Measurements from ENCODE around the gene TMEM139. TPM values are rescaled to one million over a fixed set of nuclear protein-coding genes. Genes with fewer than 3 reads are reported as not detected.
"Not testable (repeated sequence)": the region's sequence is repeated elsewhere in the genome, so short reads cannot be mapped to it uniquely, and the experiment has no call there.

TMEM139 gene
- total RNA-seq, 2 donors from 2014 or later, result 3.2 TPM; not detected in 1

GRCh38 chr7:143257501-143257900, 27.3 kb upstream of the TMEM139 start:
- Histone ChIP-seq H3K36me3 (no peaks in the 10 kb centered on the region), H3K4me3 (no peak overlapping the region), H3K9me3 (no peaks in the 10 kb centered on the region), H3K4me1 (ENCODE audit: control insufficient read depth in 1 of 2, low read depth in 2 of 2) (peaks cover 0 to 2% of the 10 kb centered on the region in 2 donors), H3K27me3 (replicated peaks; ENCODE audit: insufficient read depth) (no peaks in the 10 kb centered on the region), H3K27ac (no peak overlapping the region)
- ATAC-seq (ENCODE audit: insufficient number of reproducible peaks, low FRiP score, low read depth) (no peak), DNase-seq (ENCODE audit: low spot score) (no peak)
- TF ChIP-seq CTCF (IDR thresholded peaks at IDR 0.05), result no peak

GRCh38 chr7:143258831-143259230, 25.9 kb upstream of the TMEM139 start:
- no peaks in the 10 kb centered on the region for H3K36me3 ChIP-seq
- no peak for TF ChIP-seq CTCF (IDR thresholded peaks at IDR 0.05)
- ATAC-seq (ENCODE audit: insufficient number of reproducible peaks, low FRiP score, low read depth), result no peak

GRCh38 chr7:143259765-143260164, 25.0 kb upstream of the TMEM139 start:
- H3K27ac ChIP-seq, result no peak overlapping the region
- H3K9me3 ChIP-seq, result no peaks in the 10 kb centered on the region
- no peak for TF ChIP-seq CTCF (IDR thresholded peaks at IDR 0.05)
- H3K36me3 ChIP-seq, result no peaks in the 10 kb centered on the region
- no peaks in the 10 kb centered on the region for H3K27me3 ChIP-seq (replicated peaks; ENCODE audit: insufficient read depth)
- no peak for DNase-seq (ENCODE audit: low spot score)
- ATAC-seq (ENCODE audit: insufficient number of reproducible peaks, low FRiP score, low read depth), result no peak
- peaks cover 0 to 18% of the 10 kb centered on the region in 2 donors for H3K4me1 ChIP-seq (ENCODE audit: control insufficient read depth in 1 of 2, low read depth in 2 of 2)
- no peak overlapping the region for H3K4me3 ChIP-seq

More at GRCh38 chr7:143258831-143259230, 25.9 kb upstream of the TMEM139 start:
- no peak for DNase-seq (ENCODE audit: low spot score)
- peak overlapping the region; percentile 4 for H3K4me3 ChIP-seq
- no peaks in the 10 kb centered on the region for H3K9me3 ChIP-seq
- H3K27me3 ChIP-seq (replicated peaks; ENCODE audit: insufficient read depth), result no peaks in the 10 kb centered on the region
- no peak overlapping the region for H3K27ac ChIP-seq
- peaks cover 0 to 8% of the 10 kb centered on the region in 2 donors for H3K4me1 ChIP-seq (ENCODE audit: control insufficient read depth in 1 of 2, low read depth in 2 of 2)

GRCh38 chr7:143261901-143262300, 22.9 kb upstream of the TMEM139 start:
- no peak for TF ChIP-seq CTCF (IDR thresholded peaks at IDR 0.05)
- Histone ChIP-seq H3K27ac (no peak overlapping the region), H3K4me1 (ENCODE audit: control insufficient read depth in 1 of 2, low read depth in 2 of 2) (peaks cover 0 to 23% of the 10 kb centered on the region in 2 donors), H3K27me3 (replicated peaks; ENCODE audit: insufficient read depth) (no peaks in the 10 kb centered on the region), H3K36me3 (no peaks in the 10 kb centered on the region), H3K4me3 (no peak overlapping the region), H3K9me3 (no peaks in the 10 kb centered on the region)
- DNase-seq (ENCODE audit: low spot score), result no peak
- ATAC-seq (ENCODE audit: insufficient number of reproducible peaks, low FRiP score, low read depth), result no peak

- no peak for ATAC-seq (ENCODE audit: insufficient number of reproducible peaks, low FRiP score, low read depth)
These were observed 21.2 kb upstream of the TMEM139 start, which contains the start of gene GSTK1 for GRCh38 chr7:143263266-143264195. Gene GSTK1 (plus strand): TSS chr7:143263441. CDS start chr7:143263514, 73 bp downstream.

GRCh38 chr7:143264196-143264568, 20.6 kb upstream of the TMEM139 start:
- H3K27me3 ChIP-seq (replicated peaks; ENCODE audit: insufficient read depth); ATAC-seq (ENCODE audit: insufficient number of reproducible peaks, low FRiP score, low read depth); H3K9me3 ChIP-seq; DNase-seq (ENCODE audit: low spot score): not testable (repeated sequence)
- peak overlapping the region; percentile 73 to 79 for H3K27ac ChIP-seq
- H3K4me3 ChIP-seq, result peak overlapping the region; percentile 97
- peaks cover 0 to 23% of the 10 kb centered on the region in 2 donors for H3K4me1 ChIP-seq (ENCODE audit: control insufficient read depth in 1 of 2, low read depth in 2 of 2)
- peaks cover 19% of the 10 kb centered on the region for H3K36me3 ChIP-seq

More at GRCh38 chr7:143263266-143264195, 21.2 kb upstream of the TMEM139 start, which contains the start of gene GSTK1:
- Histone ChIP-seq H3K4me3 (peak within 1 kb of the TSS; percentile 97), H3K36me3 (peaks cover 12% of the 10 kb centered on the region), H3K27me3 (replicated peaks; ENCODE audit: insufficient read depth) (no peaks in the 10 kb centered on the region), H3K27ac (peak within 1 kb of the TSS; percentile 73 to 79), H3K9me3 (no peaks in the 10 kb centered on the region), H3K4me1 (ENCODE audit: control insufficient read depth in 1 of 2, low read depth in 2 of 2) (peaks cover 0 to 23% of the 10 kb centered on the region in 2 donors)
- DNase-seq (ENCODE audit: low spot score), result peak; percentile 49
- no peak for TF ChIP-seq CTCF (IDR thresholded peaks at IDR 0.05)

Data from thoracic aorta (tissue), 2 donors.